GM12891 (cell line): ENCODE measurements around the gene CORO1C.

Source experiments
- POLR2A ChIP-seq: IDR thresholded peaks from 2 replicates; pipeline ENCODE4 v1.6.1; 2011; ENCODE audit warnings: low read depth, low read length, control low read depth
- SPI1 ChIP-seq: IDR thresholded peaks from 2 replicates; pipeline ENCODE4 v1.6.1; 2011; ENCODE audit warnings: low read depth, low read length, control low read depth
- TAF1 ChIP-seq: IDR thresholded peaks from 2 replicates; pipeline ENCODE4 v1.6.1; 2011; ENCODE audit warnings: low read depth, low read length, control low read depth

- TF ChIP-seq TAF1 (no peak), POLR2A (no peak), SPI1 (no peak)
These were observed 95.1 kb downstream of the CORO1C start for GRCh38 chr12:108635997-108636808.
